ENCODE results near the gene RPTOR. TPM values are rescaled to one million over a fixed set of nuclear protein-coding genes. Genes with fewer than 3 reads are reported as not detected.

RPTOR gene
- total and polyA plus RNA-seq, 10 of the 15 experiments (the other 5 are each of a cell fraction or from before 2014, with no cell fraction given) = 0.18 to 32.1 (median 7.8) TPM

DNA sequence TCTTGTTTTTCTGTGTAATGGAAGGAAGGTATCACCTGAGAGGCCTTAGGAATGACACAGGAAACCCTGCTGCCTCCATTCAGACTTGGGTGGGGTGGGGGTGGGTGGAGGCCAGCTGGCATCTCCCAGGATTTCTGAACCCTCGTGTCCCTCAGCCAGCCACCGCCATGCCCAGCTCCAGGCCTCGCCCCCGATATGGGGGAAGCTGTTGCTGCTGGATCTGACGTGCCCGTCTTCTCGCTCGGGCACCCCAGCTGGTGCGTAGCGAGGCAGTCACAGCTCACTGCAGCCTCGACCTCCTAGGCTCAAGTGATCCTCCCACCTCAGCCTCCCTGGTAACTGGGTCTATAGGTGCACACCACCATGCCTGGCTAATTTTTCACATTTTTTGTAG lies 227.0 kb downstream of the RPTOR start:
- no peak for FAIRE-seq
- POLR2A ChIA-PET = no interaction called here

DNA sequence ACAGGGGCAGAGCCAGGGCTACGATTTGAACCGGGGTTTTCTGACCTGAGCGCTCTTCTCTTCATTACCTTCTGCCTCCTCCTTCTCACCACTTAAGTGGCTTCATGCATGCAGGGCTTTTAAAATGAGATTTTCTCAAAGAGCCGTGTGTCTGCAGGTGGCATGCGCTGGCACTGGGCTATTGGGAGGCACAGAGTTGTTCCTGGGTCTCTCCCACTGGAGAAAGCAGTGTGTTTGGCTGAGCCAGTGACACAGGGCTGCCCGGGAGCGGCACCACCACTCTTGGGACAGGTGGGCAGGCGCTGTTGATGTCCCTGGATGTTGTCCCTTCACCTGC lies 228.2 kb downstream of the RPTOR start:
- Histone ChIP-seq H3K4me1 (ENCODE audit: control insufficient read depth, insufficient read depth, low read length) (peaks cover 26% of the 10 kb centered on the region), H4K20me1 (ENCODE audit: control insufficient read depth, insufficient read depth) (no peaks in the 10 kb centered on the region), H3K9me3 (replicated peaks; ENCODE audit: control insufficient read depth, insufficient read depth, low read length) (no peaks in the 10 kb centered on the region), H3K27ac (ENCODE audit: control insufficient read depth, insufficient read depth) (no peak overlapping the region), H3K79me2 (ENCODE audit: control insufficient read depth, insufficient read depth, low read length) (no peaks in the 10 kb centered on the region), H3K4me2 (ENCODE audit: control insufficient read depth, insufficient read depth) (no peak overlapping the region), H2AFZ (ENCODE audit: control insufficient read depth, low read depth, low read length) (no peak overlapping the region), H3K4me3 (no peak overlapping the region), H3K9ac (ENCODE audit: control insufficient read depth, insufficient read depth, low read length) (no peak overlapping the region), H3K27me3 (replicated peaks in 1 of 2; ENCODE audit: control insufficient read depth in 2 of 2, insufficient read depth in 2 of 2, low read length in 1 of 2) (no peaks in the 10 kb centered on the region), H3K36me3 (ENCODE audit: control insufficient read depth in 2 of 2, insufficient read depth in 2 of 2, low read length in 1 of 2) (peaks cover 4 to 7% of the 10 kb centered on the region in 2 experiments; a peak in 3 of 4 replicates)
- 82% methylated on average over 8 of the region's 8 CpGs for WGBS (ENCODE audit: insufficient coverage, insufficient replicate concordance, low lambda C conversion rate, missing lambda C conversion rate)
- no TSS peak for BruUV-seq (replicated peaks)
- ATAC-seq (no peak), DNase-seq (ENCODE audit: low read depth, low spot score) (no peak), FAIRE-seq (no peak)
- SMC1A ChIA-PET (ENCODE audit: uncharacterized antibody, unreplicated experiment) = interaction anchor here (0.7 kb wide), 1 partner anchor 60 kb away, joined by 3 read pairs; no protein-coding TSS in a partner anchor
- TF ChIP-seq CEBPB (IDR thresholded peaks at IDR 0.05; ENCODE audit: borderline replicate concordance in 1 of 2, low read depth in 2 of 2, low read length in 2 of 2) (no peak), TCF3 (IDR thresholded peaks at IDR 0.05; ENCODE audit: borderline replicate concordance, insufficient read depth, low read depth, low read length) (no peak), PAX8 (IDR thresholded peaks at IDR 0.05) (no peak), JUND (IDR thresholded peaks at IDR 0.05; ENCODE audit: low read depth, low read length) (no peak), NRF1 (conservative IDR thresholded peaks at IDR 0.05; ENCODE audit: low read depth, low read length) (no peak), KDM1A (IDR thresholded peaks at IDR 0.05; ENCODE audit: borderline replicate concordance) (no peak), DPF2 (IDR thresholded peaks at IDR 0.05) (no peak), ATF7 (IDR thresholded peaks at IDR 0.05; ENCODE audit: low read depth) (no peak)
- TF ChIP-seq, protein P1, sequence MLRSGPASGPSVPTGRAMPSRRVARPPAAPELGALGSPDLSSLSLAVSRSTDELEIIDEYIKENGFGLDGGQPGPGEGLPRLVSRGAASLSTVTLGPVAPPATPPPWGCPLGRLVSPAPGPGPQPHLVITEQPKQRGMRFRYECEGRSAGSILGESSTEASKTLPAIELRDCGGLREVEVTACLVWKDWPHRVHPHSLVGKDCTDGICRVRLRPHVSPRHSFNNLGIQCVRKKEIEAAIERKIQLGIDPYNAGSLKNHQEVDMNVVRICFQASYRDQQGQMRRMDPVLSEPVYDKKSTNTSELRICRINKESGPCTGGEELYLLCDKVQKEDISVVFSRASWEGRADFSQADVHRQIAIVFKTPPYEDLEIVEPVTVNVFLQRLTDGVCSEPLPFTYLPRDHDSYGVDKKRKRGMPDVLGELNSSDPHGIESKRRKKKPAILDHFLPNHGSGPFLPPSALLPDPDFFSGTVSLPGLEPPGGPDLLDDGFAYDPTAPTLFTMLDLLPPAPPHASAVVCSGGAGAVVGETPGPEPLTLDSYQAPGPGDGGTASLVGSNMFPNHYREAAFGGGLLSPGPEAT (IDR thresholded peaks at IDR 0.05; ENCODE audit: low read depth) = no peak
- intact Hi-C loops (cut with micrococcal nuclease; ENCODE audit: unreplicated experiment) = no loop called here
- CTCF ChIA-PET = interaction anchor here (1.4 kb wide), 1 partner anchor 36 kb away, joined by 6 read pairs; no protein-coding TSS in a partner anchor
- in situ Hi-C loops (cut with MboI) = no loop called here
- POLR2A ChIA-PET = no interaction called here
- RAD21 ChIA-PET (ENCODE audit: unreplicated experiment) = interaction anchor here (1.2 kb wide), 1 partner anchor 167 kb away, joined by 3 read pairs; no protein-coding TSS in a partner anchor

More for the DNA sequence above, 227.0 kb downstream of the RPTOR start:
- Histone ChIP-seq H3K27ac (ENCODE audit: control insufficient read depth, insufficient read depth) (no peak overlapping the region), H3K4me2 (ENCODE audit: control insufficient read depth, insufficient read depth) (no peak overlapping the region), H3K27me3 (replicated peaks in 1 of 2; ENCODE audit: control insufficient read depth in 2 of 2, insufficient read depth in 2 of 2, low read length in 1 of 2) (no peaks in the 10 kb centered on the region), H3K4me3 (no peak overlapping the region), H3K9ac (ENCODE audit: control insufficient read depth, insufficient read depth, low read length) (no peak overlapping the region), H4K20me1 (ENCODE audit: control insufficient read depth, insufficient read depth) (no peaks in the 10 kb centered on the region), H3K79me2 (ENCODE audit: control insufficient read depth, insufficient read depth, low read length) (no peaks in the 10 kb centered on the region), H3K36me3 (ENCODE audit: control insufficient read depth in 2 of 2, insufficient read depth in 2 of 2, low read length in 1 of 2) (peaks cover 4% of the 10 kb centered on the region in 2 experiments; a peak in 3 of 4 replicates), H2AFZ (ENCODE audit: control insufficient read depth, low read depth, low read length) (no peak overlapping the region), H3K4me1 (ENCODE audit: control insufficient read depth, insufficient read depth, low read length) (peaks cover 26% of the 10 kb centered on the region), H3K9me3 (replicated peaks; ENCODE audit: control insufficient read depth, insufficient read depth, low read length) (no peaks in the 10 kb centered on the region)
- ChIA-PET RAD21 (ENCODE audit: unreplicated experiment) (no interaction called here), CTCF (no interaction called here), SMC1A (ENCODE audit: uncharacterized antibody, unreplicated experiment) (no interaction called here)
- ATAC-seq = no peak
- no peak for TF ChIP-seq KLF5 (IDR thresholded peaks at IDR 0.05; ENCODE audit: partially characterized antibody)
- no peak for TF ChIP-seq BRCA1 (IDR thresholded peaks at IDR 0.05; ENCODE audit: low read depth, low read length)
- no peak for TF ChIP-seq PML (IDR thresholded peaks at IDR 0.05; ENCODE audit: low read length)
- TF ChIP-seq IKZF1 (conservative IDR thresholded peaks at IDR 0.05) = no peak
- TF ChIP-seq MEF2A (IDR thresholded peaks at IDR 0.05; ENCODE audit: insufficient read depth, low read depth, low read length) = no peak
- no peak for TF ChIP-seq MXI1 (IDR thresholded peaks at IDR 0.05; ENCODE audit: low read depth, low read length)
- TF ChIP-seq ZZZ3 (IDR thresholded peaks at IDR 0.05; ENCODE audit: control insufficient read depth, insufficient read length, low read depth) = no peak
- no peak for TF ChIP-seq CHD2 (IDR thresholded peaks at IDR 0.05; ENCODE audit: borderline replicate concordance, low read depth, low read length)
- TF ChIP-seq SIX5 (IDR thresholded peaks at IDR 0.05; ENCODE audit: low read depth, low read length, severe bottlenecking) = no peak
- TF ChIP-seq SUPT20H (IDR thresholded peaks at IDR 0.05; ENCODE audit: borderline replicate concordance, control insufficient read depth, low read depth, low read length) = no peak
- TF ChIP-seq PAX8 (IDR thresholded peaks at IDR 0.05) = no peak
- TF ChIP-seq ETV6 (conservative IDR thresholded peaks at IDR 0.05 in 1 of 2, IDR thresholded peaks at IDR 0.05 in 1 of 2; ENCODE audit: borderline replicate concordance in 1 of 2, low read depth in 1 of 2) = no peak
- no peak for TF ChIP-seq SPI1 (IDR thresholded peaks at IDR 0.05; ENCODE audit: borderline replicate concordance, insufficient read depth, low read depth, low read length)
- in situ Hi-C loops (cut with MboI) = no loop called here
- DNase-seq (ENCODE audit: low read depth, low spot score) = no peak
- BruUV-seq (replicated peaks) = no TSS peak
- intact Hi-C loops (cut with micrococcal nuclease; ENCODE audit: unreplicated experiment) = no loop called here
- WGBS (ENCODE audit: insufficient coverage, insufficient replicate concordance, low lambda C conversion rate, missing lambda C conversion rate) = 92% methylated on average over 9 of the region's 11 CpGs
